Fibroblast of skin of right quadriceps (primary cell): ENCODE data around the gene DENND2D.

Source experiments
- DNase-seq: peaks from one replicate; pipeline ENCODE4 v3.0.0-alpha.2; 2013

The DENND2D gene

DNA sequence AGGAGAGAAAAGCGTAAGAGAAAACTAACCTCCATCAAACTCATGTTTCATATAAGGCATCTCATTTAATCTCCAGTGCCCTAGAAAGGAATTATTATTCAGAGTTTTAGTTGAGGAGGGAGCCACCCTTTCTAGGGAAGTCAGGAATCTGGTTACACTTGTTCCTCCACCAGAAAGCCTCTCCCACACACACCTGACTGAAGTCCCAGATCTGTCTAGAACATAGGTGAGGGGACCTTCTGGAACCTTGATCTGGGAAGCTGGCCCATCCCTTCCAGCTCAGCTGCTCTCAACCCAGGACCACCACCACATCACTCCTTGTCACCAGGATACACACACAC is 1.9 kb upstream of the DENND2D start:
- no peak for DNase-seq

- no peak for DNase-seq
These were observed 1.0 kb upstream of the DENND2D start for GRCh38 chr1:111201275-111202090.

DNA sequence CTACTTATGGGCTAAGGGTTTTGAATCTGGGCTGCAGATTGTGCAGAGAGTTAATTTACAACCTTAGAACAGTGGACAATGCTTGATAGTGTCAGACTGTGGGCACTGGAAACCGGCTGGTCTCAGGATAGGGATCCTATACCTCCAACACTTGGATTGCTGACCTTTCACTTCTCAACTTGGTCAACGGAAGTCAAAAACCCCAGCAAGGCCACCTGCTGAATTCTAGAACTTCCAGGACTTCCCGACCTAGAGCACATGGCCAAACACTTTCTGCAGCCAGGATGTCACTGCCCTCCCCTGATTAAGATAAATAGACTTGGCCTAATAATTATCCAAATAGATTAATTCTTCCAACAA is 336 bp upstream of the DENND2D start:
- DNase-seq = no peak

GRCh38 chr1:111199329-111199728 is 1.1 kb downstream of the DENND2D start:
- DNase-seq = no peak

- no peak for DNase-seq
These were observed 1.6 kb downstream of the DENND2D start for GRCh38 chr1:111198836-111199235.

- DNase-seq = no peak
These were observed 2.7 kb downstream of the DENND2D start for GRCh38 chr1:111197598-111198284.

DNA sequence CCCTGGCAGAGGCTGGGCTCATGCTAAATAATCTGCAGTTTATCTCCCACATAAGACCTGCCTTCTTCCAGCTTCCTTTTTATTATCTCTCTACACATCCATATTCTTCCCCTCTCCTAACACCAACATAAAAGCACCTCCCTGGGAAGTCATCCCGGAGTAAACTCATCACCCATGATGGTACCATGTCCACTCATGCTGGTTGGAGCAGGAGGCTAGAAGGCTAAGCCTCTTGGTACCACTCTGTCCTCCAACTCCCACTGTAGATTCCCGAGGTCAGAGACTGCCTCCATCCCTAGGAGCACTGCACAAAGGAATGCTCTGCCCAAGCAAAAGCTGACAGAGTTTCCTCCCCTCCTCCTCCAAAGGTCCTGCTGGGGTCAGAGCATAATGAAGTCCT is 4.2 kb downstream of the DENND2D start:
- DNase-seq = no peak

DNA sequence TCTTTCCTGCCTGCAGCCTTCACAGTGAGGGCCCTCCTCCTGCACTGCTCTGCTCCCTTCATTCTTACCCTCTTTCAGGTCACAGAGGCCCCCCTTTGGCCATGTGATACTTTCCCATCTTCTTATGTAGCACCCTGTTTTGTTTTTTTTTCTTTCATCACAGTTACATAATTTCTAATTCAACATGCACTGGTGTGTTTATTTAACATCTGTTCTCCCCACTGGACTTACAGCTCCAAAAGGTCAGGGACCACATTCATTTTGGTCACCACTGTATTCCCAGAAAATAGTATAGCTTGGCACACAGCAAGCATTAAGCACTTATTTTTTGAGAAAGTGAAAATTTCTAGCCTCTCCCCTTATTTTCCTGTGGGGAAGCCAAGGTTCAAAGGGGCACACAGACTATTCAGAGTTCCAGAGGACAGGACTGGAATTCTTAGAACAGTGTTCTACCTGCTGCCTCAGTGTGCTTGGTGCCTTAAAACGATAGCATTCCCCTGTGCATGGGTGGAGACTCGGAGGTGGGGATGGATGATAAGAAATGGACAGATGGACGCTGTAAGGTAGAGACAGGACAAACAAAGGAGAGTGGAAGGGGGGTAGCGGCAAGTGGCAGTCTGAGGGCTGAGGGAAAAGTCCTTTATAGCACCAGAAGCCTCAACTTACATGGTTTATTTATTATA is 5.3 kb downstream of the DENND2D start:
- no peak for DNase-seq

- DNase-seq = no peak
These were observed 6.5 kb downstream of the DENND2D start for GRCh38 chr1:111193712-111194480.

DNA sequence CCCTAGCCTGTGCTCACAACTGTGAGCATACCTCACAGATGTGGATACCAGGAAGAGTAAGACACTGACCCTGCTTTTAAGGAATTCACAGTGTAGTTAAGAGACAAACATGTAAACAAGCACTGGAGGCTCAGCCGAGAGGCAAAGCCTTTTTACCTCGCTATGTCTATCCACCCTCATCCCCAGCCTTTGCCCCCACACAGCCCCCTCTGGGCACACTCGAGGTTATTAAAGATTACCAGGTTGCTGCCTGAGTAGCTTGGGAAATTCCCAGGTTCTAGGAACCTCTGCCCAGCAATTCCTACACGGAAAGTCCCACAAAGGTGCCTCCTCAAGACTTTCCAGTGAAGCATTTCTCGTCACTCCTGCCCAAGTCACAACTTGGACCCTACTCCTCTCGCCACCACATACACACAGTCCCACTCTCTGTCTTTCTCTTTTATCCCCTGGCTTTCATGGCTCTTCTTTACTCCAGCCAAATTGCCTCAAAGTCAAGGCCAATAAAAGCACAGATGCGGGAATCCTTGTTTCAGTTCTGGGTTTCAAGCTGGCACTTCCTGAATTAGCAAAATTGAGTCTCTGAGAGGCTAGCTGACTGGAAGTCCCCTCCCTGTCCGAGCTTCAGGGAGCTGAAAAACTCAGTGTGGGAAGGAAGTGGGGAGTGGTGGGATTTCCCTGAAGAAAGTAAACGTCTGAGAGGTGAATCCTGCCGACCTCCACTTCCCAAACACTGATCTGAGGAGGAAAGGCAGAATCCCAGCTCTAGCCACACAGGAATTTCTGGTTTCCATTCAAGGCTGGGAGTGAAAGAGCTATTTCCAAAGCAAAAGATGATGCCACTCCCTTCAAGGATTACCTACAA is 7.6 kb downstream of the DENND2D start:
- DNase-seq = no peak

GRCh38 chr1:111192074-111192473 is 8.4 kb downstream of the DENND2D start:
- DNase-seq = no peak

GRCh38 chr1:111191496-111191895 is 8.9 kb downstream of the DENND2D start:
- peak; percentile 74 for DNase-seq

- DNase-seq = no peak
These were observed 9.5 kb downstream of the DENND2D start for GRCh38 chr1:111190931-111191451.

- no peak for DNase-seq
These were observed 15.8 kb downstream of the DENND2D start for GRCh38 chr1:111184663-111185062.

- no peak for DNase-seq
These were observed 17.0 kb downstream of the DENND2D start for GRCh38 chr1:111183308-111184069.

GRCh38 chr1:111182052-111182451 is 18.4 kb downstream of the DENND2D start:
- no peak for DNase-seq

GRCh38 chr1:111179968-111180533 is 20.4 kb downstream of the DENND2D start:
- no peak for DNase-seq

- DNase-seq = no peak
These were observed 23.8 kb downstream of the DENND2D start for GRCh38 chr1:111176678-111177077.

- DNase-seq = no peak
These were observed 25.1 kb downstream of the DENND2D start for GRCh38 chr1:111175349-111175748.

DNA sequence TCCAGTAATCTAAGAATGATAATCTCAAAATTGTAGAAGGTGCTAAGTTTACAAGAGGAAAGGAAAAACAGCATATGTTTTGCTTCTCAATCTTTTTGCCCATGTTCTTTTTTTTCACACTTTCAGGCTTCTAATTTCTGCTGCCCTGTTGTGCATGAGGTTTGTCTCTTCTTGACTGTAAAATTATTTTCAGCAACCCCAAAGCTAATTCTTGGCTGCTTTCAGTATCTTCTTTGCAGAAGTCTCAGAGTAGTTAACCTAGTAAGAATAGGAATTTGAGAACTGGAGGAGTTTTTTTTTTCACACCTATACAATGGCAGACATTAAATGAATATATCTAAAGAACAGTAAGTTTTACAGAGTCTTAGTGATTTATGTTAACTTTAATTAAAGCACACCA is 26.4 kb downstream of the DENND2D start:
- no peak for DNase-seq

DNA sequence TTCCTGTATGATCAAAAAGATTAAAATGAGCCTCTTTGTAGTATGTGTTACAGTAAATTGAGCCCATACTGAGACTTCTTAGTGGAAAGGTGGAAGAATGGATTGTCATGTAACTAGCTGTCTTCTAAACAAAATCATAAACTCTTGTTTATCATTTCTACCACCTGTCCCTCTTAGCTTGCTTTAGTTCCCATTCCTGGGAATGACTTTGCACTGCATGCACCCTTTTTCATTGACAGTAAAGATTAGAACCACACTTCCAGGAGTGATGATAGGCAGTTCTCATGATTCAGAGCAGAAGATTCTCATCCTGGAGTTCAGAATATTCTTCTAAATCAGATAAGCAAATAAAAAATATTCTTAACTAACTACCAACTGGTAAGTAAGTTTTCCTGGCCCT is 28.0 kb downstream of the DENND2D start:
- no peak for DNase-seq
